ENCODE results near the gene GRIK1. TPM values are rescaled to one million over a fixed set of nuclear protein-coding genes. Genes with fewer than 3 reads are reported as not detected.

Gene GRIK1
- total RNA-seq, 4 donors from 2014 or later, result 0.15 to 0.29 (median 0.27) TPM; not detected in 1

- intact Hi-C loops (cut with DNase I), result no loop called here
- Histone ChIP-seq H3K27me3 (no peaks in the 10 kb centered on the region), H3K9me3 (no peaks in the 10 kb centered on the region), H3K4me1 (no peaks in the 10 kb centered on the region), H3K36me3 (no peaks in the 10 kb centered on the region), H3K27ac (no peak overlapping the region), H3K4me3 (replicated peaks in 1 of 3) (no peak overlapping the region)
- TF ChIP-seq CTCF (IDR thresholded peaks at IDR 0.05), result no peak
- TF ChIP-seq POLR2A (IDR thresholded peaks at IDR 0.05), result no peak
- 80 to 94% methylated on average over 1 of the region's 1 CpG for WGBS, 2 donors
- DNase-seq, result no peak
Observed at GRCh38 chr21:29521872-29522271, 417.9 kb downstream of the GRIK1 start.

- Histone ChIP-seq H3K27ac (no peak overlapping the region), H3K27me3 (no peaks in the 10 kb centered on the region), H3K4me1 (no peaks in the 10 kb centered on the region), H3K36me3 (no peaks in the 10 kb centered on the region), H3K4me3 (replicated peaks in 1 of 3) (no peak overlapping the region), H3K9me3 (no peaks in the 10 kb centered on the region)
- 79 to 83% methylated on average over 3 of the region's 3 CpGs for WGBS, 2 donors
- no peak for DNase-seq
- no peak for TF ChIP-seq CTCF (IDR thresholded peaks at IDR 0.05)
- TF ChIP-seq POLR2A (IDR thresholded peaks at IDR 0.05), result no peak
- intact Hi-C loops (cut with DNase I), result no loop called here
Observed at GRCh38 chr21:29520171-29520570, 419.6 kb downstream of the GRIK1 start.

- no peaks in the 10 kb centered on the region for H3K9me3 ChIP-seq
- no peak for DNase-seq
- H3K27me3 ChIP-seq, result no peaks in the 10 kb centered on the region
- H3K27ac ChIP-seq, result no peak overlapping the region
- no peaks in the 10 kb centered on the region for H3K36me3 ChIP-seq
- intact Hi-C loops (cut with DNase I), result no loop called here
- no peak for TF ChIP-seq CTCF (IDR thresholded peaks at IDR 0.05)
- no peak for TF ChIP-seq POLR2A (IDR thresholded peaks at IDR 0.05)
- no peak overlapping the region for H3K4me3 ChIP-seq (replicated peaks in 1 of 3)
- WGBS, 2 donors, result 93% methylated on average over 2 of the region's 2 CpGs
- H3K4me1 ChIP-seq, result no peaks in the 10 kb centered on the region
Observed at GRCh38 chr21:29514652-29515247, 425.0 kb downstream of the GRIK1 start.

- 87 to 92% methylated on average over 1 of the region's 1 CpG for WGBS, 2 donors
- no peak overlapping the region for H3K27ac ChIP-seq
- TF ChIP-seq CTCF (IDR thresholded peaks at IDR 0.05) (no peak), POLR2A (IDR thresholded peaks at IDR 0.05) (no peak)
- no peak overlapping the region for H3K4me3 ChIP-seq (replicated peaks in 1 of 3)
- no peaks in the 10 kb centered on the region for H3K36me3 ChIP-seq
- intact Hi-C loops (cut with DNase I), result no loop called here
- no peaks in the 10 kb centered on the region for H3K9me3 ChIP-seq
- no peak for DNase-seq
- H3K27me3 ChIP-seq, result no peaks in the 10 kb centered on the region
- no peaks in the 10 kb centered on the region for H3K4me1 ChIP-seq
Observed at GRCh38 chr21:29513535-29513934, 426.3 kb downstream of the GRIK1 start.

GRCh38 chr21:29511096-29511495, 428.7 kb downstream of the GRIK1 start:
- WGBS, 2 donors, result 89% methylated on average over 4 of the region's 4 CpGs
- Histone ChIP-seq H3K27ac (no peak overlapping the region), H3K4me3 (replicated peaks in 1 of 3) (no peak overlapping the region), H3K9me3 (no peaks in the 10 kb centered on the region), H3K4me1 (no peaks in the 10 kb centered on the region), H3K36me3 (no peaks in the 10 kb centered on the region), H3K27me3 (no peaks in the 10 kb centered on the region)
- DNase-seq, result no peak
- intact Hi-C loops (cut with DNase I), result no loop called here
- TF ChIP-seq POLR2A (IDR thresholded peaks at IDR 0.05) (no peak), CTCF (IDR thresholded peaks at IDR 0.05) (no peak)

All from thyroid gland (tissue), 4 donors.